Neural crest cell (in vitro differentiated cells): Measurements from ENCODE around the gene STPG3. TPM values are rescaled to one million over a fixed set of nuclear protein-coding genes. Genes with fewer than 3 reads are reported as not detected.
A peak's percentile ranks its signal among the peaks of the same experiment; 100 is the strongest.

Experiments
- DNase-seq: peaks from one replicate; pipeline ENCODE4 v3.0.0; 2021; ENCODE audit warnings: low read depth, mixed read lengths, low spot score
- H3K27ac Mint-ChIP-seq: one replicate; pipeline ENCODE4 v1.8.0; 2021; ENCODE audit warnings: mild to moderate bottlenecking, mixed read lengths; ENCODE audit not compliant: unreplicated experiment
- H3K27me3 Mint-ChIP-seq: 2 replicates; pipeline ENCODE4 v1.8.0; 2021; ENCODE audit warnings: low read depth, mild to moderate bottlenecking, mixed read lengths
- H3K36me3 Mint-ChIP-seq: 2 replicates; pipeline ENCODE4 v1.8.0; 2021; ENCODE audit warnings: low read depth, mild to moderate bottlenecking, mixed read lengths
- H3K4me1 Mint-ChIP-seq: 2 replicates; pipeline ENCODE4 v1.8.0; 2021; ENCODE audit warnings: mixed read lengths
- H3K4me3 Mint-ChIP-seq: one replicate; pipeline ENCODE4 v1.8.0; 2021; ENCODE audit warnings: mild to moderate bottlenecking, mixed read lengths
- H3K9me3 Mint-ChIP-seq: 2 replicates; pipeline ENCODE4 v1.8.0; 2021; ENCODE audit warnings: mixed read lengths
- CTCF ChIP-seq: fragments of 200-600 bp; sonication (generic); conservative IDR thresholded peaks from 2 replicates; pipeline ENCODE4 v1.5.0; 2021; ENCODE audit warnings: antibody characterized with exemption, mild to moderate bottlenecking
- total RNA-seq: library from RNA; stranded (reverse); gene quantifications from 2 replicates; pipeline ENCODE4 v1.2.1, GENCODE V29; 2021

Gene STPG3
- total RNA-seq, 1 donor from 2014 or later = 0.26 TPM

DNA sequence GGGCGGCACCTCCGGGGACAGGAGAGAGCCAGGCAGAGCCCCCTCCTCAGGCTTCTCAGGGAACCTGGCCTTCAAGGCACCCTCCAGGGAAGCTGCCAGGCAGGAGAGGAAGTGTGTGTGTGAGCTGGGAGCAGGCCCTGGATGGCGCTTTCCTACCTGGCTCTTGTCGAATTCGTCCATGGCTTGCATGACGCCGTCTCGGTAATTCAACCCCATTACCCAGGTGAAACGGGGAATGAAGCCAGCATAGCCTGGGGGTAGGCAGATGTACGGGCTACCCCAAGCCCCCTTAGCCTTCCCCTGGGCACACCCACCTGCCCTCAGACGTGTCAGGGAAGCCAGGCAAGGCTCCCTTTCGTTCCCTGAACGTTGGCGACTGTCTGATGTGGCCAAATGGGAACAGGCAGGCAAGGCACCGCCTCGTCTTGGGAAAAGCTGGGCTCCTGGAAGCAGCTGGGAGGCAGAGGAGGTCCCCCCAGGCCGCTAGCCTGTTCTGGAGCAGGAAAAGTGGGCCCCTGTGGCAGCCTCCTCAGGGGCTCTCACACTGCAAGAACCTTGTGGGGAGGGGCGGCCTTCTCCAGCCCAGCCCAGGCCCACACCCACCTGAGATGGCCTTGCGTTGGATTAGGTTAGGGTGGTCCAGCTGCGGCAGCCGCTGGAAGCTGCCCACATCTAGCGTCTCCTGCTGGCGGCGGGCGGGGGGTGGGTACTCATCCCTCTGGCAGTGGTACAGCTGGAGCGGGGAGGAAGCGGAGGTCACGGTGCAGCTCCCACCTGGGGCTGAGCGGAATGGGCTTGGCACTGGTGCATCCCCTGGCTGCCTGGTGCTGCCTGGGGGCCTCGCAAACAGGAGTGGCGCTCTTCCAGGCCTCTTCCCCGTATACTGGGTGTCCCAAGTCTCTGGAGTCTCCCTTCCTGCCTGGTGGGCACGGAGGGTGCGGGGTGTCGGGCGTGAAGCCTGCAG is 6.3 kb upstream of the STPG3 start:
- peaks cover 4% of the 10 kb centered on the region for H3K27me3 Mint-ChIP-seq
- TF ChIP-seq CTCF = no peak
- H3K4me3 Mint-ChIP-seq = peak overlapping the region; percentile 91
- peaks cover 11% of the 10 kb centered on the region for H3K36me3 Mint-ChIP-seq
- DNase-seq = no peak
- no peaks in the 10 kb centered on the region for H3K9me3 Mint-ChIP-seq
- H3K27ac Mint-ChIP-seq = no peak overlapping the region
- H3K4me1 Mint-ChIP-seq = peaks cover 18% of the 10 kb centered on the region

DNA sequence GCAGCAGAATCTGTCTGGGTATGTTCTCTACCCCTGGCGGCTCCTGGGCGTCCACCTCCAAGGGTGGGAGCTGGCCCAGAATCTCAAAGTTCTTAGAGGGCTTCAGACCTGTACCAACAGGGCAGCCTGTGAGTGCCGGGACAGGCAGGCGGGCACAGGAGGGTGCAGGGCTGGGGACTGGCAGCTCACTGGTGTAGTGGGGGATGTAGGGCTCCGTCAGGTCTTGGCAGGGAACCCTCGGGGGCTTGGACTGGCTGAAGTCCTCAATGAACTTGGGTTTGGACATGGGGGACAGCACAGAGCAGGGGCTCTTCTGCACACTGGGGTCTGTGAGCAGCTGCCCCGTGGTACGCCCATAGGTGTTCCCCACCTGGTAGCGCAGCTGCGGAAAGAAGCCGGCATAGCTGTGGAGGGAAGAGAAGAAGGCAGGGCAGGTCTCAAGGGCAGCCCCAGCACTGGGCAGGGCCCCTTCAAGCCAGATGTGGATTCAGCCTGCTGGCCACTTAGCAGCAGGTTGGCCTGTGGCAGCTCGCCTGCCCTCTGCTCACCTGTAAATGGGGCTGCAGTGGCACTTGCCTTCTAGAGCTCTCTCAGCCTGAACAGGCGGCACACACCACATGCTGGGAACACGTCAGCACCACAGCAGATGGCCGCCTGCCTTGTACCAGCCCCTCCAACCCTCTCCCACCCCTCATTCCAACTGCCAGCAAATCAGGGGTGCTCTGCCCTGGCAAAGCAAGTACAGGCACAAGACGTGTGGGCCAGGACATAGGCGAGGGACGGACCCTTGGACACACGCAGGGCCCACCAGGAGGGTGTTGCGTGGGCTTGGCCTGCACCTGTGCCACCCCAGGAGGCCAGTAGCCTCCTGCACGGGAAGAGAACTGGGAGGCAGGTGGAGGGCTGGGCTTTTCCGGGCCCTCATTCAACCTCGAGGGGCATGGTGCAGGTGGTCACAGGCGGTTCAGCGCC is 5.3 kb upstream of the STPG3 start:
- H3K4me3 Mint-ChIP-seq = peak overlapping the region; percentile 91
- peaks cover 17% of the 10 kb centered on the region for H3K4me1 Mint-ChIP-seq
- no peaks in the 10 kb centered on the region for H3K9me3 Mint-ChIP-seq
- H3K36me3 Mint-ChIP-seq = peaks cover 11% of the 10 kb centered on the region
- no peak for DNase-seq
- H3K27ac Mint-ChIP-seq = no peak overlapping the region
- peaks cover 4% of the 10 kb centered on the region for H3K27me3 Mint-ChIP-seq
- no peak for TF ChIP-seq CTCF

DNA sequence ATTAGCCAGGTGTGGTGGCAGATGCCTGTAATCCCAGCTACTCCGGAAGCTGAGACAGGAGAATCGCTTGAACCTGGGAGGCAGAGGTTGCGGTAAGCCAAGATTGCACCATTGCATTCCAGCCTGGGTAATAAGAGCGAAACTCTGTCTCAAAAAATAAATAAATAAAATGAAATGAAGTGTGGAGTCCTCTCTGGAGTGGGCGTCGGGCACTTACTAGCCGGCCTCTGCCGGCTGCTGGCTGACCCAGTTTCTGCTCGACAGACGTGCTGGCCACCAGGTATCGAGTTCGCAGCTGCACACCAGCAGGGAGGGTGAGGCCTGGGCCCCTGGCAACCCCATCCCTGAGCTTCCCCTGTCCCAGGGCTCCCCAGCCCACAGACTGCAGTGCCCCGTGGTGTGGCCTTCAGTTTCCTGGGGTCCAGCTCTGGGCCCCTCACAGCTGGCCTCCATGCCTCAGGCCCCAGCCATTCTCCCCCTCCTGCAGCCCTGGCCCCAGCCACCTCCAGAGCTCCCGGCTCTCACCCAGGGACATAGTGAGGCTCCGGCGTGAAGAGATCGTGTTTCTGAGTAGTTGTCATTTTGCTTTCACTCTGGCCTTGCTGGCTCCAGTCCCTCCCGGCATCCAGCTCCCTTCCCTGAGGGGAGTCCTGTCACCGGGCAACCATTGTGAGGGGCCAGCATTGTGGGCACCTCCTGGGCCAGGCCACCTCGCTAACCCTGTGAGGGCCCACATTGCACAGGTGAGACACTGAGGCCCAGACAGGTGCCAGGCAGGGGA is 3.8 kb upstream of the STPG3 start:
- Mint-ChIP-seq H3K9me3 (no peaks in the 10 kb centered on the region), H3K27ac (no peak overlapping the region), H3K4me1 (peaks cover 16% of the 10 kb centered on the region), H3K36me3 (peaks cover 6% of the 10 kb centered on the region), H3K4me3 (peak overlapping the region; percentile 15), H3K27me3 (no peaks in the 10 kb centered on the region)
- no peak for DNase-seq
- no peak for TF ChIP-seq CTCF

DNA sequence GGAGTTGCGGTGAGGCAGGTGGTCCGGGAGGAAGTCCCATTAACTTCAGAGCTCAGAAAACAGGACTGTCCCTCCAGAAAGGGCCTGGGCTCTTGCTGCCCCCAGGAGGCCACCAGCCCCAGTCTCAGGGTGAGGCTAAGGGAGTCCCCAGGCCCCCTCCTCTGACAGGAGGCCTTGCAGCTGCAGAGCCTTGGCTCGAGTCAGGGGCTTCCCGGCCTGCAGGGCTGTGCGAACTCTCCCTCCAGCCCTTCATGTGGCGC is 3.2 kb upstream of the STPG3 start:
- no peak overlapping the region for H3K27ac Mint-ChIP-seq
- TF ChIP-seq CTCF = no peak

More for the DNA sequence above, 3.2 kb upstream of the STPG3 start:
- Mint-ChIP-seq H3K27me3 (no peaks in the 10 kb centered on the region), H3K4me3 (peak overlapping the region; percentile 27), H3K9me3 (no peaks in the 10 kb centered on the region), H3K4me1 (peaks cover 11% of the 10 kb centered on the region), H3K36me3 (peaks cover under 1% of the 10 kb centered on the region)
- DNase-seq = no peak
